Progenitor cell of endocrine pancreas (in vitro differentiated cells): ENCODE results near the gene TBX5. TPM values are rescaled to one million over a fixed set of nuclear protein-coding genes. Genes with fewer than 3 reads are reported as not detected.

Source experiments
- DNase-seq: peaks from one replicate; pipeline ENCODE4 v3.0.0; 2021; ENCODE audit warnings: low spot score; ENCODE audit not compliant: unreplicated experiment
- H3K27ac Mint-ChIP-seq: 2 replicates; pipeline ENCODE4 v1.8.0; 2021; ENCODE audit warnings: mild to moderate bottlenecking, moderate library complexity, mixed read lengths
- H3K27me3 Mint-ChIP-seq: 2 replicates; pipeline ENCODE4 v1.8.0; 2021; ENCODE audit warnings: mixed read lengths
- H3K36me3 Mint-ChIP-seq: 2 replicates; pipeline ENCODE4 v1.8.0; 2022; ENCODE audit warnings: mixed read lengths; ENCODE audit not compliant: insufficient read depth
- H3K4me1 Mint-ChIP-seq: 2 replicates; pipeline ENCODE4 v1.8.0; 2021; ENCODE audit warnings: low read depth, mixed read lengths
- H3K4me3 Mint-ChIP-seq: 2 replicates; pipeline ENCODE4 v1.8.0; 2021; ENCODE audit warnings: low read depth, mild to moderate bottlenecking, moderate library complexity, mixed read lengths
- H3K9me3 Mint-ChIP-seq: 2 replicates; pipeline ENCODE4 v1.8.0; 2021; ENCODE audit warnings: low read depth, mixed read lengths
- total RNA-seq: library from RNA; stranded (reverse); gene quantifications from 2 replicates; pipeline ENCODE4 v1.2.1, GENCODE V29; 2021
- TF ChIP-seq, protein P1 (sequence below): fragments of 200-600 bp; sonication (generic); IDR thresholded peaks from one replicate; pipeline ENCODE4 v1.5.0; 2021; ENCODE audit warnings: antibody characterized with exemption, mild to moderate bottlenecking; ENCODE audit not compliant: unreplicated experiment

The TBX5 gene
- total RNA-seq, 1 donor from 2014 or later, result not detected

GRCh38 chr12:114411071-114411837 lies 5.3 kb upstream of the TBX5 start:
- no peak overlapping the region for H3K27ac Mint-ChIP-seq
- H3K9me3 Mint-ChIP-seq, result no peaks in the 10 kb centered on the region
- DNase-seq, result no peak
- peaks cover under 1% of the 10 kb centered on the region for H3K4me1 Mint-ChIP-seq
- TF ChIP-seq, protein P1, sequence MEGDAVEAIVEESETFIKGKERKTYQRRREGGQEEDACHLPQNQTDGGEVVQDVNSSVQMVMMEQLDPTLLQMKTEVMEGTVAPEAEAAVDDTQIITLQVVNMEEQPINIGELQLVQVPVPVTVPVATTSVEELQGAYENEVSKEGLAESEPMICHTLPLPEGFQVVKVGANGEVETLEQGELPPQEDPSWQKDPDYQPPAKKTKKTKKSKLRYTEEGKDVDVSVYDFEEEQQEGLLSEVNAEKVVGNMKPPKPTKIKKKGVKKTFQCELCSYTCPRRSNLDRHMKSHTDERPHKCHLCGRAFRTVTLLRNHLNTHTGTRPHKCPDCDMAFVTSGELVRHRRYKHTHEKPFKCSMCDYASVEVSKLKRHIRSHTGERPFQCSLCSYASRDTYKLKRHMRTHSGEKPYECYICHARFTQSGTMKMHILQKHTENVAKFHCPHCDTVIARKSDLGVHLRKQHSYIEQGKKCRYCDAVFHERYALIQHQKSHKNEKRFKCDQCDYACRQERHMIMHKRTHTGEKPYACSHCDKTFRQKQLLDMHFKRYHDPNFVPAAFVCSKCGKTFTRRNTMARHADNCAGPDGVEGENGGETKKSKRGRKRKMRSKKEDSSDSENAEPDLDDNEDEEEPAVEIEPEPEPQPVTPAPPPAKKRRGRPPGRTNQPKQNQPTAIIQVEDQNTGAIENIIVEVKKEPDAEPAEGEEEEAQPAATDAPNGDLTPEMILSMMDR, result no peak
- H3K4me3 Mint-ChIP-seq, result no peak overlapping the region
- no peaks in the 10 kb centered on the region for H3K36me3 Mint-ChIP-seq
- H3K27me3 Mint-ChIP-seq, result peaks cover 97% of the 10 kb centered on the region

DNA sequence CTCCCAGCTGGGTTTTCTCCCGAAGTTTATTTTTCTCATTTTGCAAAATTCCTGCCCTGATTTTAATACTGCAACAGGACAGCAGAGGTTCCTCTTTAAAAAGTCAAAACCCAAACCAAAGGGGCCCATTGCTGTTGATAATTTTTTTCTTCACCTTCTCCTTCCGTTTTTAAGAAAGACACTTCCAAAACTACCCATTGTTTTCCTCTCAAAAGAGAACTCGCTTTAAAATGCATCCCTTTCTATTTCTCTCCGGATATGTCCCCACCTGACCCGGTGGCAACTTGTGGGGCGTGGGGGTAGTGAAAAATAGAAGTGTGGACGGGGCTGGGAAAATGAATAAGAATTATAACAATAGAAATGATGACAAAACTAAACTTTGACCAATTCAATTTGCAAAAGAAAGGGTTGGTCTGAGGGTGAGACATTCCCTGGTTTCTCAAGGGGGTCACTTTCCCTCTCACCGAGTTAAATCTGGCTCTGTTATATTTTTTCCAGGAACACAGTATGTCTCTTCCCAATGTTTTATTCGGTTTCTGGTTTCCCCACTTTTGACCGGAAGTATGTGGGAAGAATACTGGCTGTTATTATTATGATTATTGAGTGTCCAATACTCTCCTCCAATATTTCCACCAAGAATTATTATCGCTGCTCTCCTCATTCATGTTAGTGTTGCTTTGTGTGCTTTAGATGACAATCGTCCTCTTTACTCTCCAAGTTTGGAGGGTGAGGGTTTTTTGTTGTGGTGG lies 4.1 kb upstream of the TBX5 start:
- Mint-ChIP-seq H3K4me1 (peaks cover 4% of the 10 kb centered on the region), H3K36me3 (no peaks in the 10 kb centered on the region), H3K9me3 (no peaks in the 10 kb centered on the region), H3K4me3 (no peak overlapping the region), H3K27ac (no peak overlapping the region), H3K27me3 (peaks cover 97% of the 10 kb centered on the region)
- DNase-seq, result no peak
- TF ChIP-seq, protein P1, result no peak

- Mint-ChIP-seq H3K27ac (no peak overlapping the region), H3K27me3 (peaks cover 97% of the 10 kb centered on the region)
Measured at GRCh38 chr12:114408886-114409851, 3.2 kb upstream of the TBX5 start.

DNA sequence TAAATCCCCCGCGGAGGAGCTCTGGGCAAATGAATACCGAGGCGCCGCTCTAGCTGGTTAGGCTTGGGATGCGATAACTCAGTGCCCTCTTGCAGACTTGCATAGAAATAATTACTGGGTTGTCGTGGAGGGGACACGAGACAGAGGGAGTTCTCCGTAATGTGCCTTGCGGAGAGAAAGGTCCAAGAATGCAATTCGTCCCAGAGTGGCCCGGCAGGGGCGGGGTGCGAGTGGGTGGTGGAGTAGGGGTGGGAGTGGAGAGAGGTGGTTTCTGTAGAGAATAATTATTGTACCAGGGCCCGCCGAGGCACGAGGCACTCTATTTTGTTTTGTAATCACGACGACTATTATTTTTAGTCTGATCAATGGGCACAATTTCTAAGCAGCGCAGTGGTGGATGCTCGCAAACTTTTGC lies 2.5 kb upstream of the TBX5 start:
- no peak for DNase-seq
- TF ChIP-seq, protein P1, result no peak

More at GRCh38 chr12:114408886-114409851, 3.2 kb upstream of the TBX5 start:
- Mint-ChIP-seq H3K9me3 (no peaks in the 10 kb centered on the region), H3K4me3 (no peak overlapping the region), H3K36me3 (no peaks in the 10 kb centered on the region), H3K4me1 (peaks cover 4% of the 10 kb centered on the region)
- no peak for DNase-seq
- TF ChIP-seq, protein P1, result no peak

More for the DNA sequence above, 2.5 kb upstream of the TBX5 start:
- Mint-ChIP-seq H3K36me3 (no peaks in the 10 kb centered on the region), H3K4me1 (peaks cover 4% of the 10 kb centered on the region), H3K27me3 (peaks cover 100% of the 10 kb centered on the region), H3K4me3 (no peak overlapping the region), H3K9me3 (no peaks in the 10 kb centered on the region), H3K27ac (no peak overlapping the region)
